ENCODE data around the gene GRHL3.

GRHL3 gene

DNA sequence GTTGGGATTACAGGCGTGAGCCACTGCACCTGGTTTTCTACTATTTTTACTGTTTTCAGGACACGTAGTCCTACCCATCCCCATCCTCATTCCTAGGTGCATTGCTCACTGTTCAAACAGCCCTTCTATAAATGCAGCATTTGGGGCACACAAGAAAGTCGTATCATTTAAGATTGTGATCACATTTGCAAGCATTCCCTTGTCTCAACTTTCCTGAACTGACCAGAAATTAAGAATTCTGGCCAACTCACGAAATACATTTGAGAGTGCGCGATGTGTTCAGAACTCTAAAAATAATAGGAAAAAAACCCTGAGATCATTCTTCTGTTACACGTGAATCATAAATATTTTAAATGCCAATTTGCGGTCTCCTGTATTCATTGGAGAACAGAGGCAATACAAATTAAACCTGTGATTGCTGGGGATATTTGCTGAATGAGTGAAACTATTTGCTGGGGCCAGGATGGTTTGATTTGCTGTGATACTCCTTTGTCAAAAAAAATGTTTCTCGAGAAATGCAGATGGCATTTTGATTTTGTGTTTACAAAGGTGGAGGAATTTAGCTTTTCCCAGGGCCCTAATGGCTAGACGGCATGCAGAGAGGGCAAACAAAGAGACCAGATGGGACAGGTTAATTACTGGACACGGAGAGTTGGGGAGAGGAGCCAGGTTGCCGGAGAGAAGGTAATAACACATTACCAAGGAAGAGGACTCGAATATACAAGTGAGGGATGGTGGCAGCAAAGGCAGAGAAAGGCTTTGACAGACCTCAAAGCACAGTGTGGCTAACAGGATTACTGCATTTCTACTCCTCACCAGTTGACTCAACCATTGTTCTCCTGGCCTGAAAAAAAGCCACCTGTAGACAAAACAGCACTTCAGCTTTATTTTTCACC is 56.0 kb downstream of the GRHL3 start:
- DNase-seq: no peak

DNA sequence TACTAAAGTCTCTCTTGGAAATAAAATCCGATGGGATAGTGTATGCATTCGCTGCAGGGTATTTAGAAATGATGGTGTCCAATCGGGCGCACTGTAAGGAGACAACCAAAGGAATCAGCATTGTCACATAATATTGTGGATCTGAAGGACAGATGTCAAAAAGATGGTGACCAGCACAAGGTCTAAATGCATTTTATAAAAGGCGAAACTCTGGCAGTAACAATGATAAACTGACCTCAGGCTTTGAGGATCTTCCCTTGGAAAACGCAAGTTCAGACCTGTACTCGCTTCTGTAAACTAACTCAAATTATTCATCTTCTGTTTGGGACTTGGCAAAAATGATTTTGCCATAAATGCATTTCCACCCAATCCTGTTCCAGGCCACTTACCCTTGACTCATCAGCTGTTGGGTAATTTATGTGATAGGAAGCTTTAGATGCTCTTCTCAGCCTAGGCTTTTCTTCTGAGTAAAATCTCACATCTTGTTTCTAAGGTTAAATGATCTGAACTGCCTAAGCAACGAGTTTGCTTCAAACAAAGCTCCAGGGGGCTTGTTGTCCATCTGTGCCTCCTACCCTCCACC is 60.7 kb downstream of the GRHL3 start:
- DNase-seq: no peak

DNA sequence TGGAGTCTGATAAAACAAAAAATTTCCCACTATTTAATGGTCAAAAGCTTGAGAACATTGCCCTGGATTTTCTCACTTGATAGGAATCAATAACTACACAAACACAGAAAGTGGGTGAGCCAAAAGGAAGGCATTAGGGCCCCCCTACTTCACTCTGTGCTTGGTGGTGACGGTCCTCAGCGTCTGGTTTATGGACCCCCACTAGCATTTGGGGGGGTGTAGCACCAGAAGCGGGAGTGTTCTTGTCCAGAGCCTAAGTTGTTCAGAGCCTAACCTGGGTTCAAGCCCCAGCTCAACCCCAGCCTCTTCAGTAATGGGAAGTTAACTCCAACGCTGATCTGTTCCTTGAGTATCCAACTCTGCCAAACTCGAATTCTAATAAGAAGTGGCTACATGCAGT is 61.4 kb downstream of the GRHL3 start:
- DNase-seq: no peak

DNA sequence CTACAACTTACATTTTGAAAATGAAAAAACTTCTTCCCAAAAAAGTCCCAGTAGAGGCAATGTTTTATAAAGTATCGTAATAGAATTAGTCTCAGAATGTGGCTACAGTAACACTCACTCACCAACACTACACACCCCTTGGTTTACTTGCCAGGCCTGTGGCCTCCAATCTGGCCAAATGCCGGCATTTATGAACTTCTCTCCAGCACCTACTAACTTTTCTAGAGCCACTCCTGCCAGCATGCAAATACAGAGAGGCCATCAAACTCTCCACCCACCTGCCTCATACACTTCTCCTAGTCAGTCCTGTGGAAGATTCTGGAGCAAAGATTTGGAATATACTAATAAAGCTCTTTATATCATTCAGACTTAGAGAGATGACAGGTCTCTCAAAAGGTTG is 62.1 kb downstream of the GRHL3 start:
- DNase-seq: no peak

DNA sequence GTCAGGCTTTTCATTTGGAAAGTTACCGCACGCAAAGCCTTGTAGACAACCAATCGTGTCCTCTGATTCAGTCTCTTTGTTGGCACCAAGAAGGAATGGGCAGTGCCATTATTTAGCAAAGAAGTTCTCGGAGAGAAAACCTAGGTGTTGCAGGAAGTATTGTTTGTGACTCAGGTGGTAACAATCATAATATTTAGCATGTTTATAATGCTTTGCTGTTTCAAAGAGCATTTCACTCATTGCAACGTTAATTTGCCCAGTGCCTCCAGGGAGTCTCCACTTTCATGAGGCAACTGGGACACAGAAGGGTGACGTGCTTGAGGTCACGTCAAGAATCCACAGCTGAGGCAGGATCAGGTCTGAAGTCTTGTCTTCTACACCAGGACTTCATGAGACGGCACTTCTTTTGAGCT is 63.0 kb downstream of the GRHL3 start:
- DNase-seq: no peak

DNA sequence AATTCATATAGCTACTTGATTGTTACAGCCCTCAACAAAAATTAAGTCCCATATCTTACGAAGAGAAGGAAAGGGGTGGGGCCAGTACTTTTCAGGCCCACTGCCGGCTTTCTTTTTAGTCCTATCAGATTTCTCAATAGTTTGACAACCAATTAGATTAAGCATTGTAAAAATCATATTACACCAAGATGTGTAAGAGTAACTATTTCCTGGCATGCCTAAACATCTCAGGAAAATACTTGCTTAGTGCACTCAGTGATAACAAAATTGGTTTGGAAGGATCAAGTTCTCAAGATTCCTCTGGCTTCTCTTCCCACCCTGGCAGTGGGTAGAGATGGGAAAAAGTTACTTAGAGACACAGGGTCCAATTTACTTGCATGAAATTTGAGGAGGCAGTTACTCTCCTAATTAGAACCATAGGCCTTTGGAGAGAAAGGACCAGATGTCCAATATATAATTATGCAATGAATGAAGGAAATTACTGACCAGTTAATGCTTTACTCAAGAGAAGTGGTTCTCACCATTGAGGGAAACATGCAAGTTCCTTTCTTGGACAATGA is 64.3 kb downstream of the GRHL3 start:
- DNase-seq: no peak

DNA sequence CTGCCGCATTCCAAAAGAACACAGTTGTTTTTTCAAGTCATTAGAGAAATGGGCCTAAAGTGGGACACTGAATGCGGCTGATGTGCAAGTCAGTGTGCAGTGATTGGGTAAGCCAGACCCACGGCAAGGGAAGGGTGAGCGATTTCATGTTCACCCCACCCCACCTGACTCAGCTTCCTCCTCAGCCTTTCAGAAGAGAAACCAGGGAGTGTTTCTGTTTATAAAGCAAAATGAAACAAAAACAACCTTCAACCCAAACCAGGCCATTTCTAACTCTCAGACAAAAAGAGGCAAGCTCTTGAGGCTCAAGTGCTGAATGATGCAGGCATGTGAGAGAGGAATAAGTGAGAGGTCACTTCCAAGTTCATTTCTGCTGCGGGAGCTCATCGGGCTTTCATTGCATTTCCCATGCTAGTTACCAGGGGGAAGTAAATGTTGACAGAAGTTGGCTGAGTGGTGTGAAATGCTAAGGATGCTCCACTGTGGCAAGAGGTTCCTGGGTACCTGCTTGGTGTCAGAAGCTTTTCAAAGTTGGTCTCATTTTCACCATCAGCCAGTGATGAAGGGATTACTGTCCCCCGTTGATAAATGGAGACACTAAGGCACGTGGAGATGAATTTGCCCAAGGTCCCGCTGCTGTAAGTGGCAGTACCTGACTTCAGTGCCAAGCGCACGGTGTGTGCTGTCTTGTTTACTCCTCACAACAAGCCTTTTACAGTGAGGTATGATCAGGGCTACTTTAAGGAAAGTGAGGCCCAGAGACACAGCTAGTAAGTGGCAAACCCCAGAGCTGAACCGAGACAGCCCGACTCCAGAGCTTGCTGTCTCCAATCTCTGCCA is 65.3 kb downstream of the GRHL3 start:
- no peak for DNase-seq

DNA sequence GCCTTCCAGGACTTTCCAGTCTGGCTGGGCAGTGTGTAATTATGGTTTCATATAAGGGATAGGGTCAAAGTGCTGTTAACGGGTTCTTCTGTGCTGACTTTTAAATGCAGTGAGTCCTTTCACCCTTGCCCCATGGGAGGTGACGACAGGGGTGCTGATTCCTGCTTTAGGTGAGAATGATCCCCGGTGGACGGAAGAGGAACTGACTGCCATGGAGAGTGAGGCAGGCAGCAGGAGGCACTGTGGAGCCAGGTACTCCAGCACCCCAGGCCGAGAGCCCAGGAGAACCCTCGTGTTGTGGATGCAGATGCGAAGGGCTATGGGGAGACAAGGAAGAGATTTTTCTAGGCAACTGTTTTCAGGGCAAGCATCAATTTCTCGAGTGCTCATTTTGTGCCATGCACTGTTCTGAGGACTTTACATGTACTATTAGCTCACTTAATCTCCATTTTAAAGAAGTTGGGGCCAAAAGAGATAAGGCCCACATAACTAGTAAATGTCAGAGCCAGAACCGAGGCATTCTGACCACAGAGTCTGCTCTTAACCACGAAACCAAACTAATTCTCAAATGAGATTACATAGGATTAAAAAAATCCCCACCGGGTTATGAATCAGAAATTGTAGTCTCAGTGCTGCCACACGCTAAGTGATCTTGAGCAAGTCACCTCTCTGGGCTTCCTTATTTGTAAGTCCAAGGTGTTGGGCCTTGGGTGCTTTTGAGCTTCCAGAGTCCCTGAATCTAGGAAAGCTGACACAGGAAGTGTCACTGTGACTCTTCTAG is 66.2 kb downstream of the GRHL3 start:
- DNase-seq: no peak

DNA sequence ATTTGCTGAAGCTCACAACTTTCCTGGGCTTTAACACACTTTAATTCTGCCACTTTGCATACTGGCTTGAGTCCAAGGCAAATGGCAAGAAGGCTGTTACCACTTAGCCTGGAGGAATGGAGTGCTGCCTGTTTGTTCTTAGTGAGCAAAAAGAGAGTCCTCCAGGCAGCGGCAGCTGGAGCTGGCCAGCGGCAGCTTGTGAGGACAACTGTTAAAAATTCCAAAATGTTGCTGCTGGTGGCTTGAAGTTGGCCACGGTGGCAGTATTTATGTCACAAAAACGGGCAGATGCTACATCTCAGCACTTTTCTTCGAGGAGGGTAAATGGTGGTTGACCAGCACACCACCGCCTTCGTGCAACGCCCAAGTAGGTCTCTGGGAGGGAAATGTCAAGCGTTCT is 67.1 kb downstream of the GRHL3 start:
- DNase-seq: no peak

DNA sequence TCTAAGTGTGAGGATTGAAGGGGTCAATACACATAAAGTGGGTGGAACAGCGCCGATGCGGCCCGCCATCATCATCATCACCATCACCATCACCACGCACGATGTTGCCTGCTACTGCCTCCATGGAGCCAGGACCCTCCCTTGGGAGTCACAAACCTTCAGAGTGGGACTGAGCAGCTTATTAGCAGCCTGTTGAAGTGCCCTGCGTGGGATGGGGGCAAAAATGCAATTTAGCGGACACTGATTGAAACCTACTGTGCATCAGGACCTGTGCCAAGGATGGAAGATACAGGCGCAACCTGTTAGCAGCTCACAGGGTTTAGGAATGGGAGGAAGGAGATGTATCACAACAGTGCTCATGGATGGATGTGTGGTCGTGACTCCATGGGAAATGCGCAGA is 67.8 kb downstream of the GRHL3 start:
- no peak for DNase-seq

DNA sequence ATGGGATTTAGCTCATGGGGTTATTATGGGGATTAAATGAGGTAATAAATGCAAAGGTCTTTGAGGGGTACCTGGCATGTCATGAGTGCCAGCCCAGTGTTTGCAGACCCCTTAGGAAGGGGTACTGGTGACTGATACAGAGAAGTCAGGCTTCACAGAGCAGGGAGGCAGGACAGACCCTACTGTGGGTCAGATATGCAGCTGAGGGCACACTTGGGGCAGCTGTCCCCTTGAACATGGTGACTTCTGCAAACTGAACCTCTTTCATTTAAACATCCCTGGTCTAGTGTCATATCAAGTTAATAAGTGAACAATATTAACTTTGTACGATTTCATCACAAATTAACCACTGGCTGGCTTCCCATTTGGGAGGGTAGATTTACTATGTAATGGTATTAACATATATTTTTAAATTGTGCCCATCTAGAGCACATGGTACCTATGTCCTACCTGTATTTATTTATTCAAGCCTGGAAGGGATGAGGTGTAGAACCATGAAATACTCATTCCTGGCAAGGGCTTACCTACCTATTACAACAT is 68.5 kb downstream of the GRHL3 start:
- no peak for DNase-seq

DNA sequence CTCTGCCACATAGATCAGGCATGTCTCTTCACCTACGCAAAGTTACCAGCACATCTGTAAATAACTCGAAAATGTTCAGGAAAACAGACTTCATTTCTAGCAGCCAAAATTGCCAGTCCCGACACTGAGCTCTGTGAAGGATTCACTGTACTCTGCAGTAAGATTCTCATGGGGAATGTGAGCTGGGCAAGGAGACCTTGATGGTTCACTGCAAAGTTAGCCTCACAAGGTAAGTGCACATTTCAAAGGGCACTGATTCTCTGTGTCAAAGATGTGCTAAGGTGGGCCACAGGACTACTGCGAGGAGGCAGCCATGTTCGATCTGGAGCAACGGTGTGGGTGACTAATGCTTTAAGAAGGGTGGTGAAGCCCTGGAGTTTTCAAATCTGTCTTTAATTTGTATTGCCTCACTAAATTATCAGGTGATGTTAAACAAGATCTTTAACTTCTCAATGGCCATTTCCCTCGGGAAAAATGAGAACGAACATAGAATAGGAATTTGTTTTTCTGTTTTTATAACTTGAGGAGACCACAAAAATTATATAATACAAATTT is 69.3 kb downstream of the GRHL3 start:
- DNase-seq: no peak

DNA sequence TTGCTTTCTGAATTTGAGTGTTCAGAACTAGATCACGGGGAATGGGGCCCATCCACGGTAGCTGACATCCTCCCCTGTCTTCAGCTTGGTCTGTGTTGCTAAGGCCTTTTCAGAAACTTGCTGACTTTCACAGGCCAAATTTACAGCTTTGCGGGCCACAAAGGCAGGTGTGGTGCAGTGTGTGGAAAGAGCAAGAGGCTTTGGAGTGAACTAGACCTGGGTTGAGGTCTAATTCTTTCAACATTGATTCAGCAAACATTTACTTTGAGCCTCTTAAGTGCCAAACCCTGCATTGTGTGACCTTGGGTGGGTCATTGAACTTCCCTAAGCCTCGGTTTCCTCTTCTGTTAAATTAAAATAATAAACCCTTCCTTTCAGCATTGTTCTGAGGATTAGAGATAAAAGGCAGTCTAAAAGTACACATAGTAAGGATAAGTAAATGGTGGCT is 70.1 kb downstream of the GRHL3 start:
- DNase-seq: no peak

DNA sequence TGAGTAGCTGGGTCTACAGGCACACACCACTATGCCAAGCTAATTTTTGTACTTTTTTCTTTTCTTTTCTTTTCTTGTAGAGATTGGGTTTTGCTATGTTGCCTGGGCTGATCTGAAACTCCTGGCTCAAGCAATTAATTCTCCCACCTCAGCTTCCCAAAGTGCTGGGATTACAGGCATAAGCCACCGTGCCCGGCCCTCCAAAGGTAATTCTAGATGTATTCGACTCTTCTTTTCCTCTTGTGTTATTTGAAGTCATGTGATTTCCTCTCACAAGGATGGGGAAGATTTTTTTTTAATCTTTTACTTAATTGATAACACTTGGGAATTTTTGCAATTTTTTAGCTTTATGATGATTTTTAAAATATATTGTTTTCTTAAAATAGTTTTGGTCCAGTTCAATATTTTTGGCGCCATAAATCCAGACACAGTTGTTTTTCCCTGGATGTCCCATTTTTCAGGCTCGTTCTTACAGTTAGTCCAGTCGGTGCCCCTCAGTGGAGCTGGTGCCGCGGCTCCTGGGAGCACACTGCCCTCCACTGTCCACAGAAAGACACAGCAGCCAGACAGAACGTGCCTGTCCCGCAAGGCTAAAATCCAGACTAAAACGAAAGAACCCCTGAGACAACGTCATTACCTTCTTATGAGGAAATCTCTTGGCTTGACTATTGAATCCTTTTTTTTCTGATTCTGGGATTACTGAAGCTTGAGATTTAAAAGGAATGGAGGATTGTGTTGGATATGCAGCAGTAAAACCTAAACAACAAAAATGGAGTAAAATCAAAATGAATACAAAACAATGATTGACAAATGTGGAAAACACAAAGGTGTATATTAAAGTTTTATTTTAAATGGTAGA is 72.0 kb downstream of the GRHL3 start:
- peak; percentile 58 for DNase-seq

DNA sequence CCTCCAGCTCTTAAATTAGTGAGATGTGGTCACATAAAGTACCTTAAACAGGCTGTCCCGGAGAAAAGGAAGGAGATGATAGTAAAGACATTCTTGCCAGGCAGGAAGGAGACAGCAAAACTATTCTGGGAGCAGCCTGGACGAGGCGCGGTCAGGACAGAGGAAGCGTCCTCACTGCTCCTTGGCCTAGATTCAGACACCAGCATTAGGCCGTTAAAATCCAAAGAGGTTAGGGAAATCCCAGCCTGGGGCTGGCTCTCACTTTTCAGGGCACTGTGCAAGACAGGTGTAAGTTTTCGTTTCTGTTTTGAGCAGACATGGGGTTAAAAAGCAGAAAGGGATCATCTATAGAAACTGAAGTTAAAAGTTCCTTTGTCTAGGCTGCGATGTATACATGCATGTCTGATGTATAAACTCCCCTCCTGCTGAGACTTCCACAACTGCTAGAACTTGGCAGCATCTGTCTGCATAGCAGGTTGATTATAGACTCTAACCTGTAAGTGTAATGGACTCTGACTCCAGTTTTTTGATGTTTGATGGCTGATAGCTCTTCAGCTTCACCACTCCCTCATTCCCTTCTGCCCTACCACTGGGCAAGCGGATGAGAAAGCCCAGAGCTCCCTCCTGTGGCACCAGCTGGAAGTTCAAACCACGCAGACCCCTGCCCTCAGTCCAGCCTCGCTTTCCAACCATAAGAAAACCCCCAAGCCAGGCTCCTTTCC is 72.9 kb downstream of the GRHL3 start:
- peak; percentile 62 for DNase-seq

DNA sequence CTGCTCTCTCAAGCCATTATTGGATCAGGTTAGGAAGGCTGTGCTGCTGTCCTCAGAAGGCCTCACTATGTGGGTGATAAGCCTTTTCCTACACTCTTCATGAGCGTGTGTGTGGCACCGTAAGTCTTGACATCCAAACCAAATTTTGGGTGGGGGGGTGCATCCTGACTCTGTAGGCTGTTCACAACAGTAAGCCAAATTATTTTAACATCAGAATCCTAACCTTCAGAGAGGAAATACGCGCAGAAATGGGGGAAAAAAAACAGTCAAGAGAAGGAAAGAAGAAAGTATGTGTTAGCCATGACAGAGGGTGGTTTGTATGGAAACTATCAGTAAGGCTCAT is 73.4 kb downstream of the GRHL3 start:
- DNase-seq: no peak

DNA sequence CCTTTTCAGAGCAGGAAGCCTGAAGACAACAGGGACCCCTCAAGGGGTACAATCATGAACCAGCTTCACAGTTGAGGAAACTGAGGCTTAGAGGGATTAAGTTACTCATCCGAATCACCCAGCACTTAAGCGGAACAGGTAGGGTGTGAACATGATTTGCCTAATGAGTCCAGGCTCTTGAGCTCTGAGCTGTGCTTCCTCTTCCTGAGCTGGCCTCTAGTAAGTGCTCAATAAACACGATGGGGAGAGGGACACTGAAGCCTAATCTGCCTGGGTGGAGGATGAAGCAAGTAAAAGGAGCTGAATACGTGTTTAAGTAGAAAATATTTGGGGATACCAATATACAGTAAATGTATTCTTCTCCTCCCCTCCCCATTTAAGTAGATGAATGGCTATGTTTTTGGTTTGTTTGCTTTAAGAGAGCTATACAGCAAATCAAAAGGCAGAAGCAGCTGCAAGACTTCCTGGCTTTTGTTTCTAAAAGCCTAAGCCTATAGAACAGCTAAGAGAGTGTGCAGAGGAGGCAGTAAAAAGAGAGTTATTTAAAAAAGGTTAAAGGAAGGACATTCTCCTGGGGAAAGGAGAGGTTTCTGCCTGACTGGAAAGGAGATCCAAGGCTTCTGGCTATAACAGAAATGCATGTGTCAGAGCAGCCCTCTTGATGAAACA is 74.0 kb downstream of the GRHL3 start:
- DNase-seq: no peak

DNA sequence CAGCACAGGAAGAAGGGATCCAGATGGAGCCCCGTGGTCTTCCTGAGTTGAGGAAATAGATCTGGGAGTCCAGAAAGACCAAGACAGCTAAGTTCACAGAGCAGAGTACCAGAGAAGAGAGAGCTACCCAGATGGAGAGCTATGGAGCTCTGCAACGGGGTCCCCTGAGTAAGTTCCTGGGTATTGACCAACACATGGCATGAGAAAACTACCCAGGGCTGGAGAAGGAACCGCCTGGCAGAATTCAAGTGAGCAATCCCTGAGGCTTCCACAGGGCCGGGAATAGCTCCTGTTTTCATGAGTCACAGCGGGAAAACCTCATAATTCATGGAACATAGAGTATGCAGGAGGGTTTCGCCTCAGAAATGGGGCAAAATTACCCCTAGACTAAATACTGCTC is 74.7 kb downstream of the GRHL3 start:
- DNase-seq: no peak

DNA sequence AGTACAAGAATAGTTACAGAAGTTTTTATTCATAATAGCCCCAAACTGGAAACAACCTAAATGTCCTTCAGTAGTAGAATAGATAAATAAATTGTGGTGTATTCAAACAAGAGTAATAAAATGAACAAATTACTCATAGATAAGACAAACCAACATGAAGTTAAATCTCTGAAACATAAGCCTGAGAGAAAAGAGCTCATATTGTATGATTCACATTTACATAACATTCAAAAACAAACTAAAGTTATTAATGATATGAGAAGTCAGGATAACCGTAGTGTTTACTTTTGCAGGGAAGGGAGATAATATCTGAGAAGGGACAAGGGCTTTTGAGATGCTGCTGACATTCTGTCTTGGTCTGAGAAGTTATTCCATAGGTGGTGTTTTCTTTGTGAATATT is 80.9 kb downstream of the GRHL3 start:
- DNase-seq: no peak

DNA sequence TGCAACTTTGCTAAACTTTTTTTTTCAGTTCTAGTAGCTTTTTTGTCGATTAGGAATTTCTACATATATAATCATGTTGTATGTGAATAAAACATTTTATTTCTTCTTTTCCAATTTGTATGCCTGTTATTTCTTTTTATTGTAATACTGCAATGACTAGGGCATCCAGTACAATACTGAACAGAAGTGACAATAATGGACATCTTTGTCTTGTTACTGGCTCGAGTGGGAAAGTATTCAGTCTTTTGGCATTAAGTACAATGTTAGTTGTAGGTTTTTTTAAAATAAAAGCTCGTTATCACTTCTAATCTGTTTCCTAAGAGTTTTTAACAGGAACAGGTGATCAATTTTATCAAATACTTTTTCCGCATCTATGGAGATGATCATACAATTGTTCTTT is 84.6 kb downstream of the GRHL3 start:
- DNase-seq: no peak
